ENCODE data around the gene TENT4A. TPM values are rescaled to one million over a fixed set of nuclear protein-coding genes. Genes with fewer than 3 reads are reported as not detected.

The TENT4A gene
- total RNA-seq, 2 donors from 2014 or later, result 17.1 to 21.9 TPM

GRCh38 chr5:6760686-6761085 lies 47.5 kb downstream of the TENT4A start:
- Histone ChIP-seq H3K27me3 (no peaks in the 10 kb centered on the region), H3K9me3 (no peaks in the 10 kb centered on the region), H3K9ac (ENCODE audit: low read depth in 2 of 2, low read length in 2 of 2) (no peak overlapping the region), H3K36me3 (peaks cover 10% of the 10 kb centered on the region), H3K4me3 (no peak overlapping the region), H3K4me1 (peaks cover 3% of the 10 kb centered on the region), H3K27ac (no peak overlapping the region)
- DNase-seq, result no peak
- no peak for TF ChIP-seq CTCF (IDR thresholded peaks at IDR 0.05)
- intact Hi-C loops (cut with DNase I), result loop anchor here (5.0 to 10.0 kb wide), 2 partner anchors 834 to 982 kb away; no protein-coding TSS in a partner anchor

GRCh38 chr5:6761333-6761732 lies 48.1 kb downstream of the TENT4A start:
- no peak for DNase-seq
- Histone ChIP-seq H3K36me3 (peaks cover 4% of the 10 kb centered on the region), H3K4me1 (peaks cover 7% of the 10 kb centered on the region), H3K4me3 (no peak overlapping the region), H3K27ac (no peak overlapping the region), H3K9me3 (no peaks in the 10 kb centered on the region), H3K9ac (ENCODE audit: low read depth in 2 of 2, low read length in 2 of 2) (no peak overlapping the region), H3K27me3 (no peaks in the 10 kb centered on the region)
- intact Hi-C loops (cut with DNase I), result loop anchor here (5.0 to 10.0 kb wide), 2 partner anchors 833 to 981 kb away; no protein-coding TSS in a partner anchor
- no peak for TF ChIP-seq CTCF (IDR thresholded peaks at IDR 0.05)

- Histone ChIP-seq H3K9me3 (no peaks in the 10 kb centered on the region), H3K27ac (no peak overlapping the region), H3K4me3 (no peak overlapping the region), H3K9ac (ENCODE audit: low read depth in 2 of 2, low read length in 2 of 2) (no peak overlapping the region), H3K4me1 (peaks cover 7% of the 10 kb centered on the region), H3K36me3 (no peaks in the 10 kb centered on the region), H3K27me3 (no peaks in the 10 kb centered on the region)
- DNase-seq, result no peak
- TF ChIP-seq CTCF (IDR thresholded peaks at IDR 0.05), result no peak
- intact Hi-C loops (cut with DNase I), result loop anchor here (5.0 to 10.0 kb wide), 2 partner anchors 833 to 980 kb away; no protein-coding TSS in a partner anchor
Measured at GRCh38 chr5:6762116-6762515, 48.9 kb downstream of the TENT4A start.

GRCh38 chr5:6762697-6763096 lies 49.5 kb downstream of the TENT4A start:
- H3K27me3 ChIP-seq, result no peaks in the 10 kb centered on the region
- no peak for TF ChIP-seq CTCF (IDR thresholded peaks at IDR 0.05)
- no peaks in the 10 kb centered on the region for H3K36me3 ChIP-seq
- H3K4me1 ChIP-seq, result peaks cover 7% of the 10 kb centered on the region
- H3K27ac ChIP-seq, result no peak overlapping the region
- no peak for DNase-seq
- H3K9ac ChIP-seq (ENCODE audit: low read depth in 2 of 2, low read length in 2 of 2), result no peak overlapping the region
- intact Hi-C loops (cut with DNase I), result loop anchor here (5.0 to 10.0 kb wide), 2 partner anchors 832 to 980 kb away; no protein-coding TSS in a partner anchor
- H3K9me3 ChIP-seq, result no peaks in the 10 kb centered on the region
- no peak overlapping the region for H3K4me3 ChIP-seq

GRCh38 chr5:6763191-6763590 lies 50.0 kb downstream of the TENT4A start:
- no peak overlapping the region for H3K9ac ChIP-seq (ENCODE audit: low read depth in 2 of 2, low read length in 2 of 2)
- no peaks in the 10 kb centered on the region for H3K27me3 ChIP-seq
- peaks cover 7% of the 10 kb centered on the region for H3K4me1 ChIP-seq
- no peak for TF ChIP-seq CTCF (IDR thresholded peaks at IDR 0.05)
- H3K27ac ChIP-seq, result no peak overlapping the region
- H3K9me3 ChIP-seq, result no peaks in the 10 kb centered on the region
- H3K36me3 ChIP-seq, result no peaks in the 10 kb centered on the region
- no peak overlapping the region for H3K4me3 ChIP-seq
- intact Hi-C loops (cut with DNase I), result loop anchor here (5.0 to 10.0 kb wide), 2 partner anchors 832 to 979 kb away; no protein-coding TSS in a partner anchor
- no peak for DNase-seq

All from colonic mucosa (tissue), 4 donors.